ENCODE results near the gene CELSR1. TPM values are rescaled to one million over a fixed set of nuclear protein-coding genes. Genes with fewer than 3 reads are reported as not detected.

CELSR1 gene, protein sequence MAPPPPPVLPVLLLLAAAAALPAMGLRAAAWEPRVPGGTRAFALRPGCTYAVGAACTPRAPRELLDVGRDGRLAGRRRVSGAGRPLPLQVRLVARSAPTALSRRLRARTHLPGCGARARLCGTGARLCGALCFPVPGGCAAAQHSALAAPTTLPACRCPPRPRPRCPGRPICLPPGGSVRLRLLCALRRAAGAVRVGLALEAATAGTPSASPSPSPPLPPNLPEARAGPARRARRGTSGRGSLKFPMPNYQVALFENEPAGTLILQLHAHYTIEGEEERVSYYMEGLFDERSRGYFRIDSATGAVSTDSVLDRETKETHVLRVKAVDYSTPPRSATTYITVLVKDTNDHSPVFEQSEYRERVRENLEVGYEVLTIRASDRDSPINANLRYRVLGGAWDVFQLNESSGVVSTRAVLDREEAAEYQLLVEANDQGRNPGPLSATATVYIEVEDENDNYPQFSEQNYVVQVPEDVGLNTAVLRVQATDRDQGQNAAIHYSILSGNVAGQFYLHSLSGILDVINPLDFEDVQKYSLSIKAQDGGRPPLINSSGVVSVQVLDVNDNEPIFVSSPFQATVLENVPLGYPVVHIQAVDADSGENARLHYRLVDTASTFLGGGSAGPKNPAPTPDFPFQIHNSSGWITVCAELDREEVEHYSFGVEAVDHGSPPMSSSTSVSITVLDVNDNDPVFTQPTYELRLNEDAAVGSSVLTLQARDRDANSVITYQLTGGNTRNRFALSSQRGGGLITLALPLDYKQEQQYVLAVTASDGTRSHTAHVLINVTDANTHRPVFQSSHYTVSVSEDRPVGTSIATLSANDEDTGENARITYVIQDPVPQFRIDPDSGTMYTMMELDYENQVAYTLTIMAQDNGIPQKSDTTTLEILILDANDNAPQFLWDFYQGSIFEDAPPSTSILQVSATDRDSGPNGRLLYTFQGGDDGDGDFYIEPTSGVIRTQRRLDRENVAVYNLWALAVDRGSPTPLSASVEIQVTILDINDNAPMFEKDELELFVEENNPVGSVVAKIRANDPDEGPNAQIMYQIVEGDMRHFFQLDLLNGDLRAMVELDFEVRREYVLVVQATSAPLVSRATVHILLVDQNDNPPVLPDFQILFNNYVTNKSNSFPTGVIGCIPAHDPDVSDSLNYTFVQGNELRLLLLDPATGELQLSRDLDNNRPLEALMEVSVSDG (N-terminal part only)
- 10 to 100 TPM in 2 of 7 donors, 1 to 10 TPM in 5; 4.3 to 12.7 (median 8.0) TPM for total RNA-seq
- polyA plus RNA-seq, result 10 to 100 TPM in 2 of 3 donors, 1 to 10 TPM in 1; 8.2 to 13.1 (median 11.4) TPM
- long read RNA-seq, donor 1, result 0 reads
- long read RNA-seq, donor 2, result 0 reads

DNA sequence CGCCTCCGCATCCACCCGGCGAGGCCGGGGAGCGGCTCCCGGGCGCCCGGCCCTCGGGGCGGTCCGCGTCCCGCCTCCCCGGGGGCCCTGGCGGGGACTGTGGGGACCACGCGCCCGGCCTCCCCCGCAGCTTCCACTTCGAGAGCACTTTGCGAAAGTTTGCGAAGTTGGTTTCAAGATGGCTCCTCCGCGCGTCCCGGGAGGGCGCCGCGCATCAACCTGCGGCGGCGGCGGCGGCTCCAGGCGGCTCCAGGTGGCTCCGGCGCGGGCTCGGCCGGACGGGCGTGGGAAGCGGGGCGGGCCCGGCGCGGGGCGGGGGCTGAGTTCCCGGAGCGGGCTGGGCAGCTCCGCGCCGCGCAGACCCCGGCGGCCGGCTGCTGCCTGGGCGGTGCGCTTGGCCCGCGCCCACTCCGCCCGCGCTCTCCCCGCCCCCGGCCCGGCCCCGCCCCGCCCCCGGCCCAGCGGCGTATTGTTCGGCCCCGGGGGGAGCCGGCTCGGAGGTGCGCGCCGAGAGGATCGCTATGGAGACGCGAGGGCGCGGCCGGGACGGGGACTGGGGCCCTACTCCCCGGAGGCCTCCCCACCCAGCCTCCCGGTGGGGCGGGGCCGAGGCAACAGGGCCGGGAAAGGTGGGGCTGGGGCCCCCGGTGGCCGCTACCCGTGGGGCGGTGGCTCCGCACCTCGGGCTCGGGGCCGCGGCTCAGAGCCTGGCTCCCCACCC lies at the start of gene CELSR1:
Gene CELSR1, minus strand, starts transcription at position 396 of the 721 bp plus-strand sequence. CDS start 450 bp downstream, outside the sequence.
- intact Hi-C loops (cut with DNase I; ENCODE audit: low total_unique reads), result no loop called here
- H3K4me3 ChIP-seq, result peak within 1 kb of the TSS in 7 of 8 donors; percentile 33 to 72 (median 41)
- TF ChIP-seq, protein P1, sequence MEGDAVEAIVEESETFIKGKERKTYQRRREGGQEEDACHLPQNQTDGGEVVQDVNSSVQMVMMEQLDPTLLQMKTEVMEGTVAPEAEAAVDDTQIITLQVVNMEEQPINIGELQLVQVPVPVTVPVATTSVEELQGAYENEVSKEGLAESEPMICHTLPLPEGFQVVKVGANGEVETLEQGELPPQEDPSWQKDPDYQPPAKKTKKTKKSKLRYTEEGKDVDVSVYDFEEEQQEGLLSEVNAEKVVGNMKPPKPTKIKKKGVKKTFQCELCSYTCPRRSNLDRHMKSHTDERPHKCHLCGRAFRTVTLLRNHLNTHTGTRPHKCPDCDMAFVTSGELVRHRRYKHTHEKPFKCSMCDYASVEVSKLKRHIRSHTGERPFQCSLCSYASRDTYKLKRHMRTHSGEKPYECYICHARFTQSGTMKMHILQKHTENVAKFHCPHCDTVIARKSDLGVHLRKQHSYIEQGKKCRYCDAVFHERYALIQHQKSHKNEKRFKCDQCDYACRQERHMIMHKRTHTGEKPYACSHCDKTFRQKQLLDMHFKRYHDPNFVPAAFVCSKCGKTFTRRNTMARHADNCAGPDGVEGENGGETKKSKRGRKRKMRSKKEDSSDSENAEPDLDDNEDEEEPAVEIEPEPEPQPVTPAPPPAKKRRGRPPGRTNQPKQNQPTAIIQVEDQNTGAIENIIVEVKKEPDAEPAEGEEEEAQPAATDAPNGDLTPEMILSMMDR (IDR thresholded peaks at IDR 0.05 in 8 of 11, conservative IDR thresholded peaks at IDR 0.05 in 3 of 11), result no peak
- TF ChIP-seq POLR2A (IDR thresholded peaks at IDR 0.05) (no peak), POLR2AphosphoS5 (IDR thresholded peaks at IDR 0.05) (no peak)
- peaks cover 0 to 6% (median 0%) of the 10 kb centered on the region in 8 donors for H3K9me3 ChIP-seq
- H3K27me3 ChIP-seq (replicated peaks in 1 of 7), result peaks cover 0 to 83% (median 37%) of the 10 kb centered on the region in 7 donors
- peaks cover 5 to 27% (median 16%) of the 10 kb centered on the region in 6 donors for H3K4me1 ChIP-seq
- peak within 1 kb of the TSS in 2 of 8 donors; percentile 1 to 48 for H3K27ac ChIP-seq
- H3K36me3 ChIP-seq, result no peaks in the 10 kb centered on the region
- WGBS, 5 donors, result 0 to 1% (median 0%) methylated on average over 23 to 101 of the region's 101 CpGs; no CpG with 5 or more reads in 2 of the 5 donors
- DNase-seq, result no peak

DNA sequence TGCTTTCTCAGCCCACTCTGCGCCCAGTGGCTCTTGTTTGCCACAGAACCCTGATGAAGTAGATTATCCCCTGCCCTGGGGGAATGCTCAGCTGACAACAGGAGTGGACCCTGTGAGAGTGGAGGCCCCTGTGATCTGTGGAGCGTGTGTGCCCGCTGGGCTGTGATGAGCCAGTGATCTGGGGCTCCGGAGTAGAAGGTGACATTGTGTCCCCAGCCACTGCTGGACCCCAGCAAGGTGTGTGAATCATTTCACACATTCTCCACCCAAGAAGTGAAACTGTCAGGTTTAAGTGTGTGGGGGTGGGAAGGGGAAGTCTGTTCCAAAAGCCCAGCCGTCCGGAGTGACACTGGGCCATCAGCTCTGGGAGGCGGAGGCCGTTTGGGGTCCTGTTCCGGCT lies 49.6 kb upstream of the CELSR1 start:
- TF ChIP-seq, protein P1 (IDR thresholded peaks at IDR 0.05 in 8 of 11, conservative IDR thresholded peaks at IDR 0.05 in 3 of 11), result no peak
- TF ChIP-seq POLR2AphosphoS5 (IDR thresholded peaks at IDR 0.05), result peak in 1 of 3 donors; percentile 20
- intact Hi-C loops (cut with DNase I; ENCODE audit: low total_unique reads), result no loop called here
- WGBS, 5 donors, result 47 to 55% (median 51%) methylated on average over 6 to 9 of the region's 9 CpGs
- H3K27me3 ChIP-seq (replicated peaks in 1 of 7), result no peaks in the 10 kb centered on the region
- peak overlapping the region in 4 of 8 donors; percentile 16 to 61 (median 18) for H3K4me3 ChIP-seq
- peaks cover 13 to 92% (median 51%) of the 10 kb centered on the region in 6 donors for H3K4me1 ChIP-seq
- no peaks in the 10 kb centered on the region for H3K9me3 ChIP-seq
- peak overlapping the region in 6 of 8 donors; percentile 38 to 91 (median 79) for H3K27ac ChIP-seq
- peak; percentile 80 for DNase-seq
- H3K36me3 ChIP-seq, result no peaks in the 10 kb centered on the region

DNA sequence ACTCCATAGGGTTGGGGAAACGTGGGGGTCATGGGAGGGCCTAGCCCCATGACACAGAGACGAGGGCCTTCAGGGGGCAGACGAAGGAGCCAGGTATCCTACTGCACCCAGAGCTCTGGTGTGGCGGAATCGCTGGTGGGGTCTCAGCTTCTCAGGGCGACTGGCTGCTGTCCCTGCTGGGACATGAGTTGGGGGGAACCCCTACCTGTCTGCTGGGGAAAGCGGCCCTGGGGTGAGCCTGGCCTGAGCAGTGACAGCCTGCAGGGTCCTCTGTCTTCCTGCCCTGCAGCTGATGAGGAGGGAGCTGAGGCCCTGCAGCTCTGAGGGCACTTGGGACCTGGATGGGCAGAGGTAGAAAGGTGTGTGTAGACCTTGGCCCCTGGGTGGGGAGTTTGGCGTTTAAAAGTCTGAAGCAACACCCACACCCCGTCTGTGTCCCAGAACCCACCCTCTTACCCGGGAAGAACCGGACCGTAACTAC lies 49.2 kb upstream of the CELSR1 start:
- Histone ChIP-seq H3K27ac (peak overlapping the region in 5 of 8 donors; percentile 76 to 91 (median 80)), H3K4me3 (peak overlapping the region in 1 of 8 donors; percentile 61), H3K9me3 (no peaks in the 10 kb centered on the region), H3K36me3 (no peaks in the 10 kb centered on the region), H3K4me1 (peaks cover 13 to 92% (median 52%) of the 10 kb centered on the region in 6 donors), H3K27me3 (replicated peaks in 1 of 7) (no peaks in the 10 kb centered on the region)
- intact Hi-C loops (cut with DNase I; ENCODE audit: low total_unique reads), result no loop called here
- no peak for TF ChIP-seq POLR2A (IDR thresholded peaks at IDR 0.05)
- no peak for TF ChIP-seq POLR2AphosphoS5 (IDR thresholded peaks at IDR 0.05)
- TF ChIP-seq, protein P1 (IDR thresholded peaks at IDR 0.05 in 8 of 11, conservative IDR thresholded peaks at IDR 0.05 in 3 of 11), result no peak
- WGBS, 5 donors, result 73 to 83% (median 79%) methylated on average over 5 to 12 of the region's 12 CpGs
- DNase-seq, result peak; percentile 77

Measured in spleen (tissue), 13 donors.